ENCODE data around the gene ZBTB20.

ZBTB20 gene

DNA sequence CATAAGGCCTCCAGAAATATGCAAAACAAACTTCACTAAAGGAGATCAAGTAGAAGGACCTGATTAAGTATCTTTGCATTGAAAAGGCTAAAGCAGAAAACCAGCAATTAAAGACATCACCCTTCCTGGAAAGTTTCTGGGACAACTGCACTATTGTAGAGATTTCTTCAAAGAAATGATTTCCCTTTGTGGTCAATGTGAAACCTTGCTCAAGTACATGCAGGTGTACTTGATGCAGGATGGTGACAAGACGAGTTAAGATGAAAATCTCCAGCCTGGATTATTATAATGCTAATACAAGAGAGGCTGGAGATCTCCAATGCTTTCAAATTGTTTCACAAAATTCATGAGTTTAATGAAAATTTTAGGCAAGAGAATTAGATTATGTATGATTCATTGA, 644.9 kb downstream of the ZBTB20 start:
- no peak for DNase-seq

DNA sequence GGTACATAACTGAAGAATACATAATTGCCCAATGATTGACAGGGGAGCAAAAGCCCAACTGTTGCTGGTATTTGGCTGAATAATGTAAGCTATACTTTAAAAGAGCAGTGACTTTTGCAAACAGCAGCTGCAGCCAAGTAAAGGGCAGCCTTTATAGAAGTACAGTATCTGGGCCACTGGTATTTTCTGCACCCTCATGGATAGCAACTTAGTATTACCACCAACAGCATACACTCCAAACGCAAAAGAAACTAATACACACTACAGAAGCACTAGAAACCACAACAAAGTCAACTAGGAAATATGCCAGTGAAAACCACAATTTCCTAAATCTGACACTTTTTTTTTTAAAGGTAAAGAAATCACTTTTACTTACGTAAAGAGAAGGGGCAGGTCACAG, 647.1 kb downstream of the ZBTB20 start:
- peak; percentile 6 for DNase-seq

- peak; percentile 85 for DNase-seq
These were observed 648.3 kb downstream of the ZBTB20 start for GRCh38 chr3:114498539-114499370.

- DNase-seq = peak; percentile 12
These were observed 650.2 kb downstream of the ZBTB20 start for GRCh38 chr3:114496874-114497273.

DNA sequence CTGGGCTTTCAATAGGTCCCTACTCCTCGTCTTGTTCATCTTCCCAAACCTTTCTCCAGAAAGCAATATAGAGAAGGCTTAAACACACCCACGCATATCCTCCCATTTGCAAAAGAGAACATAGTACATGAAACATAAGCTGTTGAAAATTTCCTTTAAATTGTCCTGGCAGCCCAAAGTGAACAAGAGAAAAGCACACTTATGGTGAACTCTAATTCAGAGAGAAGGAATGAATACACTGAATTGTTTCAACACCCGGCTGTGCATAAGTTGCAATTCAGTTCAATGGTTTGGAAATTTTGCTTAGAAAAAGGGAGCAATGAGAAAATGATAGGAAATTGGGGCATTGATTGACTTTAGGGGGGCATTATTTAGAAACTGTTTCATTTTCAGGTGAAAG, 650.6 kb downstream of the ZBTB20 start:
- DNase-seq = no peak

DNA sequence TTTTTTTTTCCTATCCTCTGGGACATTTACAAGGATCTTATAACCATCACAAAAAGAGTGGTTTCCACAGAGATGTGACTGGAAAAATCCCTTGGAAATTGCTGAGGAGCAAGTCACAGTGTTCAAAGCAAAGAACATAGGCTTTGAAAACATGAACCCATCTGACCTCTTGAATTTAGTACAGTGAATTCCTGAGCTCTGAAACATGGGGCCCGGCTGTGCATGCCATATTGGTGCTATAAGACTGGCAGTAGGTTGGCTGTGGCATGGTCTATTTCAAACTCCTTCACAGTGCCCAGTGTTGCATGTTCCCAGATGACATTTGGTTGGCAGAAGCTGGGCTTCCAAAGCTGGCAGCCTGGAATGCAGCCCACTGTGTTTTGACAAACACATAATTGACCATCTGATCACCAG, 651.1 kb downstream of the ZBTB20 start:
- DNase-seq = peak; percentile 57

- no peak for DNase-seq
These were observed 652.6 kb downstream of the ZBTB20 start for GRCh38 chr3:114494498-114494897.

- no peak for DNase-seq
These were observed 656.3 kb downstream of the ZBTB20 start for GRCh38 chr3:114490829-114491228.

DNA sequence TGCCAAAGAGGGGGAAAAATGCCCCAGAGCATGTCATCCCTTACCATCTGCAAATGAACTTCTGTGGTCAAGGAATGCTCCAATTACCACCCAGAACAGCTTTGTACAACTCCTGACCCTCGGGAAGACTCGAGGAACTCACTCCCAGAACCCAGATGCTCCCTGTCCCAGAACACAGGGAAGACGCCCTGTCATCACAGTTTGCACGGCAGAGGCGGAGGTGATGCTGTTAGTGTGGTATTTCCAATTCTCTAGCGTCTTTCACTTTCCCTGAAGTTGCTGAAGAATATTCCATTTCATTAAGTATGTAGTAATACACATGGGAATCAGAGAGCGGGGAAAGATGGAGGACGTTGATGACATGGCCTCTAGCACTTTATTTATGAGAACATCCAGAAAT, 659.6 kb downstream of the ZBTB20 start:
- DNase-seq = no peak

GRCh38 chr3:114484919-114485318, 662.2 kb downstream of the ZBTB20 start:
- no peak for DNase-seq

- DNase-seq = no peak
These were observed 666.0 kb downstream of the ZBTB20 start for GRCh38 chr3:114481113-114481512.

DNA sequence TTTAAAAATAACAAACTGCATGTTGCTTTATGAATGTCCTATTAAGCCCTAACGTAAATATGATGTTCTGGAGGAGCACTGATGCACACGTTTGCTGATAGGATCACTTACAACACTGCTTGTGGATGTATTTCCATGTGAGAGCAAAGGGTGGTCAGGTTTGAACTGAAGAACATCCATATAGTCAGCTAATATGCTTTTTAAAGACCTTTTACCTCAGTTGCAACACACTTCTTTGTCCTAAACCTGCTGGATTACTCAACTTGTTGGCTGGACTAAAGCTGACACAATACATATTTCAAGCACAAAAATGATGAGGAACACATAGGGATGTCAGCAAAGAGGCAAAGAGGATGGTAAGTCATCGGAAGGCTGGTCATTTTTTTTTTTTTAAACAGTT, 666.6 kb downstream of the ZBTB20 start:
- DNase-seq = peak; percentile 5

DNA sequence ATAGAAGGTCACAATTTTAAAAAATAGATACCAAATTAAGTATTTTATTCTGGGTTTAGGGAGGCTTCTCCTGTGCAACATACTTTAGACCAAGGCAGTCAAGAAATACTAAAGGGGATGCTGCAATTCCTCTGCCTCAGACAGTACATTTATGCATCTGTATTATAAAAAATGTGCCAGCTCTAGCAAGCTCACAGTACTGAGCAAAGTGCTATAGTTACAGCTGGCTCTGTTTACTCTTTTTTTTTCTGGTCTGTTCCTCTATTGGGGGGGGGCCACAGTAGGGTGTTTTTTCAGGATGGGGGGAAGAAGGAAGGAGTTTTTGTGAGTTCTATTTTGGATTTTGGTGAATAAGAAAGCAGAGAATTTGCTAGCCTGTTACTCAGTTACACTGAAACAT, 668.3 kb downstream of the ZBTB20 start:
- no peak for DNase-seq

GRCh38 chr3:114476511-114476910, 670.6 kb downstream of the ZBTB20 start:
- DNase-seq = no peak

- DNase-seq = no peak
These were observed 675.6 kb downstream of the ZBTB20 start for GRCh38 chr3:114471478-114471877.

GRCh38 chr3:114469070-114469469, 678.0 kb downstream of the ZBTB20 start:
- no peak for DNase-seq

GRCh38 chr3:114466816-114467215, 680.3 kb downstream of the ZBTB20 start:
- no peak for DNase-seq

GRCh38 chr3:114466251-114466650, 680.8 kb downstream of the ZBTB20 start:
- DNase-seq = no peak

- DNase-seq = no peak
These were observed 682.5 kb downstream of the ZBTB20 start for GRCh38 chr3:114464548-114464947.

DNA sequence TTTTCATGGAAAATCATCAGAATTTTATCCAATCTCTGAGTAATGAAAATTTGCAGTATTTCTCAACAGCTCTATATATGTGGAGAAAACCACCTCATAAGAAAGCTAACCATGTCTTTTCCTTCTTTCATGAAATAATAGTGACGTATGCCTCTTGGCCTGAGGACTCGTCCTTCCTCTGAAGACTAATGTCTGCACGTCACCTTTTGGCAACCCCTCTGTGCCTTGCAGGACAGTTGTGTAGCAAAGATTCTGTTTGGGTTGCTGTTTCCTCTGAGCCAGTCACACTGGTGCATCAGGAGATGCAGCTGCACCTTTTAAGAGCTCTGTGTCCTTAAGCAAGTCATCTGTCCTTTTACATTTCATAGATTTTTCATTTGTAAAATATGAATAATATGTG, 684.3 kb downstream of the ZBTB20 start:
- no peak for DNase-seq

GRCh38 chr3:114460459-114460858, 686.6 kb downstream of the ZBTB20 start:
- no peak for DNase-seq

DNA sequence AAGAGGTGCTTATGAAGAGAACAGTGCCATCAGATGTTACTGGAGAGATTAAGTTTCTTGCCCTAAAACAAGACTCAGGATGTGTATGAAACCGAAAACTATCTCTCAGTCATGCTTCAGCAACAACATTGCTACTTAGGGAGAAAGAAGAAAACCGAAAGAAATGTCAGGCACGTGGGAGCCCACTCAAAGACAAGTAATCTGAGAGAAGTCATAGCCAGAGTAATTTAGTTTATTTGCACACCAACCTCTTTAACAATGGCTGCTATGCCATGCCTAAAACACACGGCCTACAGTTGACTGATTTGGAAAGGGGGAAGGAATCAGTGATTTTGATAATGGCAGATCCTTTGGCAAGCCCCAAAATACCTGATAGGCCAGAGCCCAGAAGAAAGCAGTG, 690.3 kb downstream of the ZBTB20 start:
- DNase-seq = no peak

- no peak for DNase-seq
These were observed 691.7 kb downstream of the ZBTB20 start for GRCh38 chr3:114455432-114455831.

GRCh38 chr3:114454551-114455251, 692.4 kb downstream of the ZBTB20 start:
- DNase-seq = peak; percentile 2

All from fibroblast of skin of right quadriceps (primary cell).